ENCODE data around the gene RIMS3.
"Not testable (repeated sequence)": the region's sequence is repeated elsewhere in the genome, so short reads cannot be mapped to it uniquely, and the experiment has no call there.

The RIMS3 gene

DNA sequence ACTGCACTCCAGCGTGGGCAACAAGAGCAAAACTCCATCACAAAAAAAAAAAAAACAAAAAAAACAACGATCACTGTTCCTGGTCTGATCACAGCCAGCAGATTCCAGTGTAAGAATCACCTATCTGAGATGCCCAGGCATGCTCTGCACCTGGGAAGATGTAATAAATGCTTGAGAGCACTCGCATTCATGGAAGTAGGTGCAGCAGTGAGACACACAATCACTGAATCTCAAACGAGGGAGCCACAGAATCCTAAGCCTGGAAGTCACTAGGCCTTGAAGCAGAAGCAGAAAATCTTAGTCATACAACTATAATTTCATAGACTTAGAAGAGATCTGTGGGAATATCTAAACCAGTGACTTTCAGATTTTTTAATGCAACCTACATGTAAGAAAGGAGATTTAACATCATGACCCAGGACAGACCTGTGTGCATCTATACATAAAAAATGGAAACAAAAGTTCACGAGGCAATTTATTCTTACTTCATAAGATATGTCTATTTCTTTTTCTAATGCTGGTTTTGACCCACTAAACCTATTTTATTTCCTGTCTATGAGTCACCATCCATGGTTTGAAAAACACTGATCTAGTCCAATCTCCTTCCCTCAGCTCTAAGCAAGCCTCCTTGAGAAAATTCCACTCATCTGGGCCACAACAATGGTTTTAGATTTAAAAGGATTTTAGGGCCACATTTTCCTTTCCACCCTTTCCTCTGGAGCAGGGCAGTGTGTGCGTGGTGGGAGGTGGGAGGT lies 30.4 kb downstream of the RIMS3 start:
- DNase-seq (ENCODE audit: low spot score): no peak
- TF ChIP-seq, protein P1, sequence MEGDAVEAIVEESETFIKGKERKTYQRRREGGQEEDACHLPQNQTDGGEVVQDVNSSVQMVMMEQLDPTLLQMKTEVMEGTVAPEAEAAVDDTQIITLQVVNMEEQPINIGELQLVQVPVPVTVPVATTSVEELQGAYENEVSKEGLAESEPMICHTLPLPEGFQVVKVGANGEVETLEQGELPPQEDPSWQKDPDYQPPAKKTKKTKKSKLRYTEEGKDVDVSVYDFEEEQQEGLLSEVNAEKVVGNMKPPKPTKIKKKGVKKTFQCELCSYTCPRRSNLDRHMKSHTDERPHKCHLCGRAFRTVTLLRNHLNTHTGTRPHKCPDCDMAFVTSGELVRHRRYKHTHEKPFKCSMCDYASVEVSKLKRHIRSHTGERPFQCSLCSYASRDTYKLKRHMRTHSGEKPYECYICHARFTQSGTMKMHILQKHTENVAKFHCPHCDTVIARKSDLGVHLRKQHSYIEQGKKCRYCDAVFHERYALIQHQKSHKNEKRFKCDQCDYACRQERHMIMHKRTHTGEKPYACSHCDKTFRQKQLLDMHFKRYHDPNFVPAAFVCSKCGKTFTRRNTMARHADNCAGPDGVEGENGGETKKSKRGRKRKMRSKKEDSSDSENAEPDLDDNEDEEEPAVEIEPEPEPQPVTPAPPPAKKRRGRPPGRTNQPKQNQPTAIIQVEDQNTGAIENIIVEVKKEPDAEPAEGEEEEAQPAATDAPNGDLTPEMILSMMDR (IDR thresholded peaks at IDR 0.05; ENCODE audit: extremely low read depth, insufficient read depth, missing control alignments): no peak
- in situ Hi-C loops (cut with MboI; ENCODE audit: low pct_unique_long_range_greater_than_20kb, low sequenced_read_pairs, unreplicated experiment): no loop called here

DNA sequence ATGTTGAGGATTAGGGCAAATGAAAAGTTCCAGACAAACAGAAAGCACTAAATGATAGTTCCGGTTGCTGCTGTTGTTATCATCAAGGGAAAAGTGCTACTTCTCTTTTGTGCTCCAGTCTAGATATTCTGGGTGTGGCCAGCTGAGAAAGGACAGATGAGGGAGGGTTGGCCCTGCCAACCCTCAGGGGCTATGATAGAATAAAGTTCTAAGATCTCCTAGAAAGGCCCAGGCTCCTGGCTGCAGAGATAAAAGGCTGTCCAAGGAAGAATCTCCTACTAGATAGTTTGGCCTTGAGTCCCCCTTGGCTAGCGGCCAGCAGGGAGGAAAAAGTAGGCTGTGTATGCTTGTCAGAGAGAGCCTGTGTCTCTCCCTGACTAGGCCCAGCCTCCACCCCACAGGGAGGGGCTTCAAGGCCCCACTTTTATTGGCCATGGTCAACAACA lies 31.5 kb downstream of the RIMS3 start:
- TF ChIP-seq, protein P1 (IDR thresholded peaks at IDR 0.05; ENCODE audit: extremely low read depth, insufficient read depth, missing control alignments): no peak
- in situ Hi-C loops (cut with MboI; ENCODE audit: low pct_unique_long_range_greater_than_20kb, low sequenced_read_pairs, unreplicated experiment): no loop called here
- no peak for DNase-seq (ENCODE audit: low spot score)

DNA sequence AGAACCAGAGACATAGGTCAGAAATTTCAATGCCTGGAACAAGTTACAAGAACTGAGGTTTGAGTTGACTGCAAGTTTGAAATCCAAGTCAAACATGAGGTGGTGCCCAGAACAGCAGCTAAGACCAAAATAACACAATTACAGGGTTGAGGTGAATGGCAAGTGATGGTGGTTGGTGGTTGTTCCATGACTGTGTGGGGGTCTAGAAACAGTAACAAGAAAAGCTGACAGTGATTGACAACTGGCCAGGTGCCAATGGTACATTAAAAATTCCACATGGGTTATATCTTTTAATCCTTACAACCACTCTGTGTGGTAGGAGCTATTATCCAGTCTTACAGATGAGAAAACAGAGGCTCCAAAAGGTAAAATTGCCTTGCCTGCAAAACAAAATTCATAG lies 32.0 kb downstream of the RIMS3 start:
- in situ Hi-C loops (cut with MboI; ENCODE audit: low pct_unique_long_range_greater_than_20kb, low sequenced_read_pairs, unreplicated experiment): no loop called here
- TF ChIP-seq, protein P1 (IDR thresholded peaks at IDR 0.05; ENCODE audit: extremely low read depth, insufficient read depth, missing control alignments): no peak
- DNase-seq (ENCODE audit: low spot score): no peak

DNA sequence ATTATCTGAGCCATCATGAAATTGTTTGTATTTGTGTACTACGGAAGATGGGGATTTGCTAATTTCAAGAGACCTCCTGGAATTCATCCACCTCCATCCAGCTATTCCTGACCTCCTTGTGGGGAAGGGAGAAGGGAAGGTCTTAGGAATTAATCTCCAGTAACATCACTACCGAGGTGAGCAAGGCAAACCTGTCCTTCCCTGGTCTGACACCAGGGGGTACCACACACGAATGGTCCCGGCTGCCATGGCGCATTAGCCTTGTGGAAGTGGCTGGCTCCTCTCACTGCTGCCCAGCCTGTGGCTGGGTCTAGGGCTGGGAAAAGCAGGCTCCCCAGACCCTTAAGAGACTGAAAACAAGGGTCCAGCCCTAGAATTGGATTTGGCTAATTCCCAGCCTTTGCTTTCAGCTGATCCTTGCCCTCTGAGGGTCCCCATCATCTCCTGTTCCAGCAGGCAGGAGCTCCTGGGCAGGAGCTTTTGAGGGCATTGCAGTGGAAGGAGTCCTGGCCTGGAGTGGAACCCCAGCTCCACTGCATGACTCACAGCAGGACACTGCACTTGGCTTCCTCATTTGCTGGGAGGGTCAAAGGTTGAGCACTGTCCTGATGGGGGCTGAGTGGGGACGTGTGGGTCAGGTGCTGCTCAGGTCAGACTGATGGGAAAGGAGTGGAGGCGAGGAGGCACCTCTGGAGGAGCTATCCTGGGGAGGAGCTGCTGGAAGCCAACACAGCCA lies 34.8 kb downstream of the RIMS3 start:
- TF ChIP-seq, protein P1 (IDR thresholded peaks at IDR 0.05; ENCODE audit: extremely low read depth, insufficient read depth, missing control alignments): peak; percentile 44
- in situ Hi-C loops (cut with MboI; ENCODE audit: low pct_unique_long_range_greater_than_20kb, low sequenced_read_pairs, unreplicated experiment): no loop called here
- no peak for DNase-seq (ENCODE audit: low spot score)

DNA sequence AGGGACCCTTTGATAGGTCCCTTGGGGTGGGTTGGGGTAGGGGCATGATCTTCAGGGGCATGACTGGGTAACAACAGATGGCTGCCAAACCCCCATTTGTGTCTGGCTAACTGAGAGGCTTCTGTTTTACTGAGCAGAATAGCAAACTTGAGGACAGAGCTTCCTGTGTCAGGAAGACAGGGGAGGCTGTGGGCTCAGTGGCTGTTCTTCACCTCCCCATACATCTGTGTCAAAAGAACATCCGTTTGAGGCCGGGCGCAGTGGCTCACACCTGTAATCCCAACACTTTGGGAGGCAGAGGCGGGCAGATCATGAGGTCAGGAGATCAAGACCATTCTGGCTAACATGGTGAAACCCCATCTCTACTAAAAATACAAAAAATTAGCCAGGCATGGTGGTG lies 35.9 kb downstream of the RIMS3 start:
- in situ Hi-C loops (cut with MboI; ENCODE audit: low pct_unique_long_range_greater_than_20kb, low sequenced_read_pairs, unreplicated experiment); DNase-seq (ENCODE audit: low spot score): not testable (repeated sequence)

DNA sequence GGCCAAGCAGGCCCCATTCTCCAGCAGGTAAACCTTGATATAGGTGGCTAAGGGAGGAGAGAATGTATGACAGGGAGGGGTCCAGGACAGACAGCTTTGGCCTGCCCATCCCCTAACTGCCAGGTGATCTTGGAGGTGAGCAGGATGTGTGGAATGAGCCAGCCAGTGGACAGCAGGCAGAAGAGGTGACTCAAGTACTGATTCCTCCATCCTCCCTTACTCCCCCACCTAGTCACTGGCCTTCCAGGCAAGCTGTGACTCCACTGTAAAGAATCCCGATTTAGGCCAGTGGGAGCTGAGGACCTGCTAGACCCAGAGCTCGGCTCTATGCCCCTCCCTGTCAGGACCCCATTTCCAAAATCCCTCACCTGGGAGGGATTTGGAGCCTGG lies 36.6 kb downstream of the RIMS3 start:
- TF ChIP-seq, protein P1 (IDR thresholded peaks at IDR 0.05; ENCODE audit: extremely low read depth, insufficient read depth, missing control alignments): no peak
- DNase-seq (ENCODE audit: low spot score): no peak
- in situ Hi-C loops (cut with MboI; ENCODE audit: low pct_unique_long_range_greater_than_20kb, low sequenced_read_pairs, unreplicated experiment): no loop called here

Data from GM13977 (cell line).